ENCODE results near the gene TTC7B.

DNA sequence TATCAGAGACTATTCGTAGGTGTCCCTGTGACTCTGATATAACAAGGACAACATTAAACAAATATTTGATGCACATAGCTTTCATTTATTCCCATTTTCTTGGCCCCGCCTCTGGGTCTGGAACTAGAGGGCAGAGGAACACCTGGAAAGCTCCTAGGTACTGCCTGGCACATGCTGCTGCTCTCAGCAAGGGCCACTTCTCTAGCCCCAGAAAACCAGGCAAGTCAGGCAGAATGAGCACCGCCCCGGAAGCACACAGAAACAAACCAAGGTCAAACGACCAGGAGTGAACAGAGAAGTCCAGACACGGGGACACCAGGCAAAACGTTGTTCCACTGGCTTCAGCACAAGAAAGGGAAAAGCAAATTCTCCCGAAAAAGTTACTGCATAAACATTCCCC lies 76.1 kb downstream of the TTC7B start:
- TF ChIP-seq, protein P1, sequence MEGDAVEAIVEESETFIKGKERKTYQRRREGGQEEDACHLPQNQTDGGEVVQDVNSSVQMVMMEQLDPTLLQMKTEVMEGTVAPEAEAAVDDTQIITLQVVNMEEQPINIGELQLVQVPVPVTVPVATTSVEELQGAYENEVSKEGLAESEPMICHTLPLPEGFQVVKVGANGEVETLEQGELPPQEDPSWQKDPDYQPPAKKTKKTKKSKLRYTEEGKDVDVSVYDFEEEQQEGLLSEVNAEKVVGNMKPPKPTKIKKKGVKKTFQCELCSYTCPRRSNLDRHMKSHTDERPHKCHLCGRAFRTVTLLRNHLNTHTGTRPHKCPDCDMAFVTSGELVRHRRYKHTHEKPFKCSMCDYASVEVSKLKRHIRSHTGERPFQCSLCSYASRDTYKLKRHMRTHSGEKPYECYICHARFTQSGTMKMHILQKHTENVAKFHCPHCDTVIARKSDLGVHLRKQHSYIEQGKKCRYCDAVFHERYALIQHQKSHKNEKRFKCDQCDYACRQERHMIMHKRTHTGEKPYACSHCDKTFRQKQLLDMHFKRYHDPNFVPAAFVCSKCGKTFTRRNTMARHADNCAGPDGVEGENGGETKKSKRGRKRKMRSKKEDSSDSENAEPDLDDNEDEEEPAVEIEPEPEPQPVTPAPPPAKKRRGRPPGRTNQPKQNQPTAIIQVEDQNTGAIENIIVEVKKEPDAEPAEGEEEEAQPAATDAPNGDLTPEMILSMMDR (IDR thresholded peaks at IDR 0.05) = no peak
- no peak for TF ChIP-seq EZH2 (IDR thresholded peaks at IDR 0.05; ENCODE audit: borderline replicate concordance, insufficient read depth, low read depth, low read length, poor library complexity, severe bottlenecking)
